GM12878 (cell line): Measurements from ENCODE around the gene MAB21L3.

Experiments used
- BRCA1 ChIP-seq: IDR thresholded peaks from 2 replicates; pipeline ENCODE4 v1.6.1; 2011; ENCODE audit warnings: low read depth, low read length, improper control_type of control experiment
- EZH2 ChIP-seq: IDR thresholded peaks from 2 replicates; pipeline ENCODE4 v1.6.1; 2012; ENCODE audit warnings: low read depth, mild to moderate bottlenecking, control low read depth, inconsistent platforms, low read length, borderline replicate concordance; ENCODE audit not compliant: control insufficient read depth
- HCFC1 ChIP-seq: fragments of 150-350 bp; IDR thresholded peaks from 2 replicates; pipeline ENCODE4 v1.6.1; 2014; ENCODE audit warnings: low read length
- RBBP5 ChIP-seq: fragments of 200-600 bp; sonication (generic); conservative IDR thresholded peaks from 2 replicates; pipeline ENCODE4 v1.6.1; 2016
- TBL1XR1 ChIP-seq: IDR thresholded peaks from 2 replicates; pipeline ENCODE4 v1.6.1; 2012; ENCODE audit warnings: low read depth, low read length, improper control_type of control experiment
- TF ChIP-seq, protein P1 (sequence below): IDR thresholded peaks from 2 replicates; pipeline ENCODE4 v1.6.1; 2012; ENCODE audit warnings: low read length, inconsistent platforms

DNA sequence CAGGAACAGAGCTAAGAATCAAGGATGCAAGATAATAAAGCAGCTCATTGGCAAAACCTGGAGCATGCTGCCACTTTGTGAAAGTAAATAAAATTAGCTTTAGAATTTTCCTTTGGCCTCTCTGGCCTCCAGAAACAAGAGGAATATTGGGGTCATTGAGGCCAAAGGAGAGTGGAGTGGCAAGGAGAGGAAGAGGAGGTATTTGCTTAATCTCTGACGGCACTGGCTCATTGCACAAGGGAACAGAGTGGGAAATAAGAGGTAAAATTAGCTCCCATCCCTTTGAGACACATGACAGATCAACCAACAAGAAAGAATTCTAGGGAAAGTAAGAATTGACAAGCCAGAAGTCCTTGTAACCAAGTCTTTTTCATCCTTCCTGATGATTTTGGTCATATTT is 48.4 kb downstream of the MAB21L3 start:
- TF ChIP-seq BRCA1 (no peak), TBL1XR1 (no peak), EZH2 (no peak), HCFC1 (no peak), RBBP5 (no peak)
- TF ChIP-seq, protein P1, sequence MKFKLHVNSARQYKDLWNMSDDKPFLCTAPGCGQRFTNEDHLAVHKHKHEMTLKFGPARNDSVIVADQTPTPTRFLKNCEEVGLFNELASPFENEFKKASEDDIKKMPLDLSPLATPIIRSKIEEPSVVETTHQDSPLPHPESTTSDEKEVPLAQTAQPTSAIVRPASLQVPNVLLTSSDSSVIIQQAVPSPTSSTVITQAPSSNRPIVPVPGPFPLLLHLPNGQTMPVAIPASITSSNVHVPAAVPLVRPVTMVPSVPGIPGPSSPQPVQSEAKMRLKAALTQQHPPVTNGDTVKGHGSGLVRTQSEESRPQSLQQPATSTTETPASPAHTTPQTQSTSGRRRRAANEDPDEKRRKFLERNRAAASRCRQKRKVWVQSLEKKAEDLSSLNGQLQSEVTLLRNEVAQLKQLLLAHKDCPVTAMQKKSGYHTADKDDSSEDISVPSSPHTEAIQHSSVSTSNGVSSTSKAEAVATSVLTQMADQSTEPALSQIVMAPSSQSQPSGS = no peak
